HG03521 (cell line): ENCODE data around the gene IL16.
"Not testable (repeated sequence)": the region's sequence is repeated elsewhere in the genome, so short reads cannot be mapped to it uniquely, and the experiment has no call there.

Source experiments
- ATAC-seq: cut with Tn5 transposase; IDR thresholded peaks from one replicate; pipeline ENCODE4 v1.9.1; 2021; ENCODE audit warnings: mild to moderate bottlenecking, moderate library complexity; ENCODE audit not compliant: unreplicated experiment

The IL16 gene

GRCh38 chr15:81199031-81199779, 2.5 kb downstream of the IL16 start:
- ATAC-seq: no peak

GRCh38 chr15:81206018-81206417, 9.3 kb downstream of the IL16 start:
- ATAC-seq: no peak

GRCh38 chr15:81207987-81208386, 11.3 kb downstream of the IL16 start:
- ATAC-seq: not testable (repeated sequence)

DNA sequence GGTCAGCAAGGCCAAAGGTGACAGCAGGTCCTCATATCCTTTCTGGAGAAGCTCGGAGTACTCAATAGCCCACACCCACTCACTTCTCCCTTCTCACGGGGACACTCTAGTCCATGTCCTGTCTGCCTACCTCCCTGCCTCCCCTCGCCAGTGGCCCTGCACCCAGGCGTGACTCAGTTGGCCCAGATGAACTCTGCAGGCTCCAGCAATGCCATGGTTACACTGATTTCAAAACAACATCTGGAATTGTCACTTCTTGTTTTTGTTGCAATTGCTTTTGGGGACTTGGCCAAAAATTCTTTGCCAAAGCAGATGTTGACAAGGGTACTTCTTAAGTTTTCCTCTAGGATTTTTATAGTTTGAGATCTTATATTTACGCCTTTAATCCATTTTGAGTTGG, 13.0 kb downstream of the IL16 start:
- ATAC-seq: no peak

GRCh38 chr15:81211376-81211775, 14.7 kb downstream of the IL16 start:
- no peak for ATAC-seq

DNA sequence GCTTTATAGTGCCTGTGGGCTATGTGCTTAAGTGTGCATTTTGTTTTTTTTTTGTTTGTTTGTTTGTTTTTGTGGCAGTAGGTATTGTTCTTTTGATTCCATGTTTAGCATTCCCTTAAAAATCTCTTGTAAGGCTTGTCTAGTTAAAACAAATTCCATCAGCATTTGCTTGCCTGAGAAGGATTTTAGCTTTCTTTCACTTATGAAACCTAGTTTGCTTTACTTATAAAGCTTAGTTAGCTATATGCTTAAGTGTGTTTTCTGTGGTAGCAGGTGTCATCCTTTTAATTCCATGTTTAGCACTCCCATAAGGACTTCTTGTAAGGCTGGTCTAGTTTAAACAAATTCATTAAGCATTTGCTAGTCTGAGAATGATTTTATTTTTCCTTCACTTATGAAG, 17.3 kb downstream of the IL16 start:
- no peak for ATAC-seq

DNA sequence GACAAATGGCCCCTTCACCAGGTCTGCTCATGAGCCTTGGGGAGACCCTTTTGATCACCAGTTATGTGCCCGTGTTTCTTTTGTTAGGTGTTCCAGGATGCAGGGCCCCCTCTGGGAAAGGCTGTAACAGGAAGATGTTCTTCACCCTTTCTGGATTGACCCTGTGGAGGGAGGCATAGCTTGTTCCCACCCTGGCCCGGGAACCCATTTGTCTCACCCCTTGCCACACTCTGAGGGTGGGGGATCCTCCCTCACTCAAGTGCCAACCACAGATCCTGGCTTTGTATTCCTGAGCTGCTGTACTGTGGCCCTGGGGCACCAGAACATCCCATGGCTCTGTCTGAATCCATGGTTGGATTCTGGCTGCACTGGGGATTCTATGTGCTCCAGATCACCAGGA, 18.9 kb downstream of the IL16 start:
- no peak for ATAC-seq

GRCh38 chr15:81215983-81216382, 19.3 kb downstream of the IL16 start:
- no peak for ATAC-seq

DNA sequence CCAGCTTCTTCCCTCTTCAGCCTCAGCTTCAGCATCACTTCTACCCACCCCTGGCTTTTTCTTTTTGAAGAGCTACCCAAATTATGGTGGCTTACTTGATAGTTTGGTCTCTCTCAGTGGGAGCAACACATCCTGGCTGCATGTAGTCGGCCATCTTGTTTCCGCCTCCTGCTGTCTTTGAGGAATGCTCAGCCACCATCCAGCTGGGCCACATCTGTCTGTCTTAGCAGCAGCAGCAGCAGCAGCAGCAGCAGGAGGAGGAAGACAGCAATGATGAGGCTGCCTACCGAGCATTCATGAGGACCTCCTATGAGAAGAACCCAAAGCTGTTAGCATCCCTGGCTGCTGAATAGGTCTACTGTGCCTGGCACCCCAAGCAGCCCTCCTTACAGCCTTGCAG, 19.7 kb downstream of the IL16 start:
- ATAC-seq: no peak

GRCh38 chr15:81221449-81221848, 24.8 kb downstream of the IL16 start:
- no peak for ATAC-seq

DNA sequence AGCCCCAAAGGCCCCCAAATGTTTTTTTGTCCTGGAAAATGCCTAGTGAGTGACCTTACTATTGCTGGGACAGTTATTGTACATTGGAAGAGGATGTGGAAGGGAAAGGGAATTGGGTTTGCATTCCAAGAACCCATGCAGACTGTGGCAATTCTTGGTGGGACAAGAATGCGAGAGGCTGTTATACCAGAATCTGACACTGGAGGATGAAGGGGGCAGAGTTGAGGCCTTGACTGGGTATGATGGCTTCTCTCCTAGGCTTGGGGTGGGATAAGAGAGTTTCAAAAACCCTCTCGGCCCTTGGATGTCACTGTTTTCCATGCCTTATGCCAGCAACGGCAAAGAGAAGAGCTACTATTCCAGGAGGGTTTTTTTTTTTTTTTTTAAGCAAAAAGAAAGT, 25.3 kb downstream of the IL16 start:
- ATAC-seq: no peak

DNA sequence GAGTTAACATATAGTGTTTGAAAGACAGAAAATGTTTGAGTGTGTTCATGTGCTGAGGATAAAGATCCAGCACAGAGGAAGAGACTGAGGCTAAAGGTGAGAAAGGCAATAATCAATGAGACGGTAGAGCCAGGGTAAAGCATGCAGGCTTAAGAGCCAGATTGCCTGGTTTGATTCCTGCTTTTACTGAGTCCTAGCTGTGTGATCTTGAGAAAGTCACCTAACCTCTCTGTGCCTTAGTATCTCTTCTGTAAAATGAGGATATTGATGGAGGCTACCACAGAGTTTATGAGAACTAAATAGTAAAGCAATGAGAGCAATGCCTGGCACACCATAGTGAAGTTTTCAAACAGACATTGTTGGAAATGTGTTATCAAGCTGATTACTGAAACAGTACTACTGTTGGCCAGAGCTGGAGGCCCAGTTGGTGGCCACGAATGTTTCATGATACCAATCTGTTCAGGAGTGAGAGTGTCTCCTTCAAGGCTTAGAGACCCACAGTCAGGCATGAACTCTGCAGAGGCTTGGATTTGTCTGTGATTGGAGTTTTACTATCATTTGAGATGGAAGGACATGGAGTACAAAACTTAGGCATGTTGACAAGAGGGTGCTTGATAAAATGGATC, 26.8 kb downstream of the IL16 start:
- no peak for ATAC-seq

DNA sequence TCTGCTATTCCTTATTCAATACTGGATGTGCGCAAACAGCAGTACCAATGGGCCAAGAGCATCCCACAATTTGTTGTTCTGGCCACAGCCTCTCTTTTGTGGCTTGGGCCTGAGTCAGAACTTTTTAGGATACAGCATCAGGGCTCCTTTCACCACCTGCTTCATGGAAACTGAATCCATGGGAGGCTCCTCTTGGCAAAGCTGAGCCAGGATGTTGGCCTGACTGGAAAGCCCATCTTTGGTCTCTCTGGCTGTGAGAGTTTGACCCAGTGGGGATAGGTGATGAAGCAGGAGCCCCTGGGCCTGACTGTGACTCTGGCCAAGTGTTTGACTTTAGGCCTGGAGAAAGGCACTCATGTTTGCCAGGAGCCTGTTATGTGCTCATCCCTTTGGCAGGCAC, 27.6 kb downstream of the IL16 start:
- ATAC-seq: no peak

- ATAC-seq: no peak
These were observed 28.5 kb downstream of the IL16 start for GRCh38 chr15:81225161-81225671.

DNA sequence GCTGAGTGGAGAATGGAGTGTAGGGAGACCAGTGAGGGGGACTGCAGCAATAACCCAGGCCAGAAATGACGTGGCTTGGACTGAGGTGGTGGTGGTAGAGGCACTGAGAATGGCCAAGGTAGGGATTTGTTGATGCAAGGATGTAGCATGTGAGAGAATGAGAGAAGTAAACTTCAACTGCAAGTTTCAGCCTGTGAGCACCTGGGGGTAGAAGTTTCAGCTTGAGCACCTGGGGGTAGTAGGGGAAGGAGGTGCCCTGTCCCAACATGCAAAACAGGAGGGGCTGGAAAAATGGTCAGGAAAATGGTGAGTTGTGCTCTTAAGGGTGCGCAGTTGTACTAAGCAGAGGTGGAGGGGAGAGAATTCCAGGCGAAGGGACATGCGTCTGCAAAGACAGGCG, 31.0 kb downstream of the IL16 start:
- ATAC-seq: no peak

GRCh38 chr15:81229586-81229985, 32.9 kb downstream of the IL16 start:
- ATAC-seq: no peak

DNA sequence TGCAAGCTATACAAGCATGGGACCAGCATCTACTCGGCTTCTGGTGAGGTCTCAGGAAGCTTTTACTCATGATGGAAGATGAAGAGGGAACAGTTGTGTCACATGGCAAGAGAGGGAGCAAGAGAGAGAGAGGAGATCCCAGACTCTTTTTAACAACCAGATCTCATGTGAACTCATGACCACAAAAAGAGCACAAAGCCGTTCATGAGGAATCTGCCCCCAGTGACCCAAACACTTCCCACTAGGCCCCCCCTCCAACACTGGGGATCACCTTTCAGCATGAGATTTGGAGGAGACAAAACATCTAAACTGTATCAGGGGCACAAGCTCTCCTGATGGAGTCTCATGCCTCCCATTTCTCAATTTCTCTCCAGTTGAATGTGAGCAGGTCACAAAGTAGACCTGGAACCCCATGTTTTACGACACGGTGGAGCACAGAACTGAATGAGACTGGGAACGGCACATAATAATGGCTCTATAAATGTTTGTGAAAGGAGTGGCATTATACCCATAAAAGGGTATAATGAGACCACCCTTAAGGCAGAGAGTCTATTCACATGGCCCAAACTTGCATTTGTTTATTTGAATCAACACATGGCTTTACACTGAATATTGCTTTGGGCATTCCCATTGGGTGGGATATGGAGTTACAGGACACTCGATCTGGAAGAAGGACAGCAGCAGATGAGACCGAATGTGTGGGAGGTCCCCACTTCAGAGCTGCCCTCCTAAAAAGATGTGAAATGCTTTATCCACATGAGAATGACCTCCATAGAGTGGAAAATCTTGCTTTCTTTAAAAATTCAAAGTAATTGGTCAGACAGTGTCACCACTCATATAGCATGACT, 38.8 kb downstream of the IL16 start:
- ATAC-seq: no peak

DNA sequence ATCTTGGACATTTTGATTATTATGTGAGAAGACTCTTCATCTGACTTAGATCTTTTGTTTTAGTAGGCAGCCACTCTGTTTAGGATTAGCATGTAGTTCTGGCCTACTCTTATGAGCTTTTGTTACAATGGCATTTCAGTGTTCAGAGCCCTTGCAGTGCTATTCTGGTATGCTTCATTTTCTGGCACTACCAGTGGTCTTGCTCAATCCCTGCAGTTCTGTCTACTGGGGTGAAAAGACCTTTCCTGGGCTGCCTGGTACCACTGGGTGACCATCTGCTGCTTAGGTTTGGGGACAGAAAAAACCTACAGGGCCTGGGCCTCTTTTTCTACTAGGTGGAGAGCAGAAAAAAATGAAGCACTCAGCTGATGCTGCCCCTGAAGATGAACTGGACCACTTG, 42.5 kb downstream of the IL16 start:
- no peak for ATAC-seq

DNA sequence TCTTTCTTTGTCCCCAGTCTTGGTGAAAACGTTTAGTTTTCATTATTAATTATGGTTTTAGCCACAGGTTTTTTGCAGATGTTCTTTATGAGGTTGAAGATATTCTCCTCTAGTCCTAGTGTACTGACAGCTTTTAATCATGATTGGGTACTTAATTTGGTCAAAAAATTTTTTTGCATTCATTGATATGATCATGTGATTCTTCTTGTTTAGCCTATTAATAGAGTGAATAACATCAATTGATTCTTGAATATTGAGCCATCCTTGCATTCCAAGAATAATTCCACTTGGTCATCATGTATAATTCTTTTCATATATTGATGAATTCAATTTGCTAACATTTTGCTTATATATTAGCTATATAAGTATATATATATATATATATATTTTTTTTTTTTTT, 46.1 kb downstream of the IL16 start:
- ATAC-seq: no peak

DNA sequence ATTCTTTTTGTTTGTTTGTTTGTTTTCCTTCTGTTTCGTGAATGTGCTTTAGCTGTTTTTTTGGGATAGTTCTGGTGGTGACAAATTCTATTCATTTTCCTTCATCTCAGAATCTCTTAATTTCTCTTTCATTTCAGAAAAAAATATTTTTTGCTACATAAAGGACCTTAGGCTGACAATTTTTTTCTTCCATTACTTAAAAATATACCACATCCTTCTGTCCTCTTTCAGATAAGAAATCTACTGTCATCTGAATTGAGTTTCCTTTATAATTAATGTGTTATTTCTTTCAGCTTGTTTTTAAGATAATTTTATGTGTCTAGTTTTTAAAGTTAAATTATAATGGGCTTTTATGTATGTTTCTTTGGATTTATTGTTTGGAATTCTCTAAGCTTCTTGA, 47.6 kb downstream of the IL16 start:
- ATAC-seq: no peak

DNA sequence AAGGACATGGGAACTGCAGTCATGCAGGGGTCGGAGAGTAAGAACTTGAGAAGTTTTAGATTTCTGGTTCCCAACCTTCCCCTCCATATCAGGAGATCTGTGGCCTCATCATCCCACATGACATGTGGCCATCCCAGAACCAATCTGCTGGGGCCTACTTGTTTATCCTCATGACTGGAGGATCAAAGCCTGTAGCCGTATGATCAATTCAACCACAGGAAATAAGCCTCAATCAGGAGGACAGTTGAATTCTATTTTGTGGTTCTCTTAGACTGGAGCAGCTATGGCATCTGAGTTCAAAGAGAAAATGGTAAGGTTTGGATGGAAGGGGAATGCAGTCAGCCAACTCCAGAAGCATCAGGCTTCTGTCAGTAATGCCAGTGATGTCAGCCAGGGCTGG, 57.2 kb downstream of the IL16 start:
- no peak for ATAC-seq
